GM12891 (cell line): ENCODE measurements around the gene ABHD3.
"Not testable (repeated sequence)": the region's sequence is repeated elsewhere in the genome, so short reads cannot be mapped to it uniquely, and the experiment has no call there.

ENCODE experiments used
- DNase-seq: peaks from one replicate; pipeline ENCODE4 v3.0.0; 2011; ENCODE audit warnings: low spot score; ENCODE audit not compliant: insufficient read length
- FAIRE-seq: peaks from 2 replicates; lab custom pipeline; 2011; peaks lifted over from hg19 to GRCh38; lab: Jason Lieb, UNC
- PAX5 ChIP-seq: IDR thresholded peaks from 2 replicates; pipeline ENCODE4 v1.6.1; 2011; ENCODE audit warnings: low read length, moderate library complexity, mild to moderate bottlenecking; ENCODE audit not compliant: insufficient read depth, severe bottlenecking
- POLR2A ChIP-seq: IDR thresholded peaks from 2 replicates; pipeline ENCODE4 v1.6.1; 2011; ENCODE audit warnings: low read depth, low read length, control low read depth
- POLR2AphosphoS5 ChIP-seq: IDR thresholded peaks from 2 replicates; pipeline ENCODE4 v1.6.1; 2011; ENCODE audit warnings: low read depth, low read length, control low read depth
- POU2F2 ChIP-seq: IDR thresholded peaks from 2 replicates; pipeline ENCODE4 v1.6.1; 2011; ENCODE audit warnings: low read depth, mild to moderate bottlenecking, control low read depth, low read length, moderate library complexity
- SPI1 ChIP-seq: IDR thresholded peaks from 2 replicates; pipeline ENCODE4 v1.6.1; 2011; ENCODE audit warnings: low read depth, low read length, control low read depth
- TAF1 ChIP-seq: IDR thresholded peaks from 2 replicates; pipeline ENCODE4 v1.6.1; 2011; ENCODE audit warnings: low read depth, low read length, control low read depth

The ABHD3 gene

DNA sequence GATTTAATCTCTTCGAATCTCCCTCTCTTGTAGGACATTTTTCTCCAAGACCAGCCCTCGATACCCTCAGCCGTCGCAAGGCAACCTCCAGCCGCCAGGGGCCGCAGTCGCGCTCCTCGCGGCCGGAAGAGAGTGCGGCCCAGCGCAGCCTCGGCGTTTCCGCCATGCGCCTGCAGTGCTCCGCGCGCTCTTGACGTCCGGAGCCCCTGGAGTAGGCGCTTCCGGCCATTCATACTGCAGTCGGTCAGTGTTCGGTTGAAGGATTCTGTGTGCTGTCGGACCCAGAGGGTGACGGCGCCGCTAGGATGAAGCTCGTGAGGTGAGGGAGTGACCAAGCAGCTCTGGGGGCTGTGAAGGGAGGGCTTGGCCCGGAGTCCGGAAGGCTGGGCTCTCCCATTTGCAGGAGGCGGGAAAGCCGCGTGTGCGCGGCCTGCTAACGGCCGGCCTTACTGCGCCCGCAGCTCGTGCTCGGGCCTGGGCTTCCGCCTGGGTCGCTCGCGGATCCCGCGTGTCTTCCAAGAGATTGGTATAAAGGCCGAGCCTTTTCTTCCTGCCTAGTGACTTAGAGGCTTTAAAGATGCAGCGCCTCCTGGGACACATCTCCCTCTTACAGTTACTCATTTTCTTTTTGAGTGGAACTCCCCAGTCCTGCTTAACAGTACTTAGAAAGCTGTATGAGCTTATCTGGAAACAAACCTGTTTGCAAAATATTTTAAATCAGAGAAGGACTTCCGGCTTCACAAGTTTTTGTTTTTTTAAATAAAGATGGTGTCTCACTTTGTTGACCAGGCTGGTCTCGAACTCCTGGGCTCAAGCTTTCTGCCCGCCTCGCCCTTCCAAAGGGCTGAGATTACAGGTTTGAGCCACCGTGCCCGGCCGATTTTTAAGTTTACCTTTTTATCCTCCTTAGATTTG is 92.2 kb downstream of the ABHD3 start, which contains the start of gene SNRPD1:
Gene SNRPD1, plus strand, starts transcription at position 190 of the 915 bp plus-strand sequence. Its CDS starts 116 bp downstream, at position 306.
- FAIRE-seq (peak; percentile 93), DNase-seq (peak; percentile 88)
- peak; percentile 96 for TF ChIP-seq TAF1
- peak; percentile 74 for TF ChIP-seq POU2F2
- TF ChIP-seq PAX5: no peak
- peak; percentile 96 for TF ChIP-seq POLR2A
- TF ChIP-seq SPI1: no peak
- peak; percentile 97 for TF ChIP-seq POLR2AphosphoS5

DNA sequence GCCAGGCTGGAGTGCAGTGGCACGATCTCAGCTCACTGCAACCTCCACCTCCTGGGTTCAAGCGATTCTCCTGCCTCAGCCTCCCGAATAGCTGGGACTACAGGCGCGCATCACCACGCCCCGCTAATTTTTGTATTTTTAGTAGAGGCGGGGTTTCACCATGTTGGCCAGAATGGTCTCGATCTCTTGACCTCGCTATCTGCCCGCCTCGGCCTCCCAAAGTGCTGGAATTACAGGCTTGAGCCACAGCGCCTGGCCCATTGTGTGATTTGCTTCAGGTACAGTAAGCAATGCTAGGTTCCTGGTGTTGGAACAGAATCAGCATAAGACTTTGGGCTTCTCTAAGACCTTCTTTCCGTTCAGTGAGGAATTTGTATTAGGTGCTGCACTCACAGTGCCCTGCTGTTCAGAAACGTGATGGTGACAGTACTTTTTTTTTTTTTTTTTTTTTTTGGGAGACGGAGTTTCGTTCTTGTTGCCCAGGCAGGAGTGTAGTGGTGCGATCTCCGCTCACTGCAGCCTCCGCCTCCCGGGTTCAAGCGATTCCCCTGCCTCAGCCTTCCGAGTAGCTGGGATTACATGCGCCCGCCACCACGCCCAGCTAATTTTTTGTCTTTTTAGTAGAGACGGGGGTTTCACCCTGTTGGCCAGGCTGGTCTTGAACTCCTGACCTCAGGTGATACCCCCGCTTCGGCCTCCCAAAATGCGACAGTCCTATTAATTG is 93.0 kb downstream of the ABHD3 start:
- not testable (repeated sequence) for DNase-seq, FAIRE-seq

DNA sequence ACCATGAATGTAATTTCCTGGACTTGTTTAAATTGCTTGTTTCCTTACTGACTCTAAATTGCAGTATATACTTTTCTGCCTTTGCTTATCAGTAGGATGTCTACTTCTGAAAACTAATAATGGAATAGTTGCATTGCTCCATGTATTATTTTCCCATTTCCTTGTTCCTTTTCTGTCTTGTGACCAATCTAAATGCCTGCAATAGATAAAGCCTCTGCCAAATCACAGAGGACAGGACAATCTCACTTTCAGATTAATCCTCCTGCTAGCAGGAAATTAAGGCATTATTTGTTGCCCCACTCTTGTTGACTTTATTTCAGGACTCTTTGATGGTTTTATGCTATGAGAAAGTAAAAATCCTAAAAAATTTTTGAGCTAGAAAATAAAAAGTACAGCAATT is 99.4 kb downstream of the ABHD3 start:
- TF ChIP-seq PAX5 (no peak), SPI1 (no peak), POLR2A (no peak), TAF1 (no peak), POLR2AphosphoS5 (no peak), POU2F2 (no peak)
- DNase-seq (no peak), FAIRE-seq (no peak)

DNA sequence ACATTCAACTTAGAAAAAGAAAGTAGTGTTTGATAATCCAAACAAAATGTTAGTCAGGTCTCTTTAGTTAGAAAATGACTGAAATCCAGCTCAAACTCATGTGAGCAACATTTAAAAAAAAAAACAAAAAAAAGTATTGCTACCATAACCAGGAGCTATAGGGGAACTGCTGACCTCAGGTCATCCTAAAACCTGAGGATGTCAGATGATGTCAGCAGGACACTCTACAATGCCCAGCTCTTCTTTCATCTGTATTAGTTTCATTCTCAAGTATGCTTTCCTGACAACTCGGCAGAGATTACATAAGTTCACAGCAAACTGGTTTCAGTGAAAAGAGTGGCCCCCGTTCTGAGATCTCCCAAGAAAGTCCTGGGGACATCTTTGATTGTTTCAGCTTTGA is 99.9 kb downstream of the ABHD3 start:
- FAIRE-seq (peak; percentile 23), DNase-seq (no peak)

DNA sequence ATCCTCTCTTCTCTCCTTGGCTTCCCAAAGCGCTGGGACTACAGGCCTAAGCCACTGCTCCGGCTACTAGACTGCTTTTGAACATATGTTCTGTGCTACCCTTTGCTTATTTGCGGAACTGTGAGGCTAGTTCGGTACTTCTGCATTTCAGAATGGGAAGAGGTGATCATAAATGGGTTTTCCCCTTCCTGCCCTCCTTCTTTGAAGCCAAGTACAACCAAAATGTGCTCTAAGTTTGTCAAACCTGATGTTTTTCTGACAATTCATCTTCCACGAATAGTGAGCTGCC is 102.3 kb downstream of the ABHD3 start:
- DNase-seq (no peak), FAIRE-seq (peak; percentile 75)
- TF ChIP-seq POU2F2 (no peak), SPI1 (peak; percentile 91)

More for the DNA sequence above, 99.9 kb downstream of the ABHD3 start:
- peak; percentile 43 for TF ChIP-seq SPI1
- TF ChIP-seq POU2F2: no peak
